DOHH2 (cell line): ENCODE data around the gene BMS1.

Experiments
- CTCF ChIP-seq: fragments of 200-600 bp; sonication (generic); IDR thresholded peaks from one replicate; pipeline ENCODE4 v1.5.1; 2014; ENCODE audit warnings: antibody characterized with exemption, mild to moderate bottlenecking, low read depth, low read length; ENCODE audit not compliant: poor library complexity, severe bottlenecking
- EZH2phosphoT487 ChIP-seq: fragments of 200-600 bp; sonication (generic); IDR thresholded peaks from 2 replicates; pipeline ENCODE4 v1.6.1; 2017; ENCODE audit warnings: borderline replicate concordance, mild to moderate bottlenecking, antibody characterized with exemption, low read length, moderate library complexity, mixed read lengths

- no peak for TF ChIP-seq CTCF
- TF ChIP-seq EZH2phosphoT487 = no peak
Measured at GRCh38 chr10:42816912-42817311, 34.3 kb downstream of the BMS1 start.
